ENCODE measurements around the gene JHY.

The JHY gene

DNA sequence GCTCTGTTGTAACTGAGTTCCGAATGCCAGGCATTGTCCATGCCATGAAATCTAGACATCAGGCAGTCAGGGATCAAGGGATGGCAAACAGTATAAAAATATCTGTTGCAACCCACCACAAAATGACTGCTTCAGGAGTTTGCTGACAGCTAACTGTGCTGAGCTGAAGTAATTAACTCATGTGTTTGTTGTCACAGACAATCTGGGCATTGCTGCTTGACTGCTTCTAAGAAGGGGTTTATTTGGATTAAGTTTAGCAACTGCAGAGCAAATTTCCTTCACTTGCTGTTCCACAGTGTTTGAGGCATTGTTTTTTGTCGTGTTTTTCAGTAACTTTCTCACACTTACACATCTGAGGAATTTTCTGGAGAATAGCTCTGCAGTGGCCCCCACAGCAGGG, 68.7 kb downstream of the JHY start:
- DNase-seq (ENCODE audit: low read depth): no peak

DNA sequence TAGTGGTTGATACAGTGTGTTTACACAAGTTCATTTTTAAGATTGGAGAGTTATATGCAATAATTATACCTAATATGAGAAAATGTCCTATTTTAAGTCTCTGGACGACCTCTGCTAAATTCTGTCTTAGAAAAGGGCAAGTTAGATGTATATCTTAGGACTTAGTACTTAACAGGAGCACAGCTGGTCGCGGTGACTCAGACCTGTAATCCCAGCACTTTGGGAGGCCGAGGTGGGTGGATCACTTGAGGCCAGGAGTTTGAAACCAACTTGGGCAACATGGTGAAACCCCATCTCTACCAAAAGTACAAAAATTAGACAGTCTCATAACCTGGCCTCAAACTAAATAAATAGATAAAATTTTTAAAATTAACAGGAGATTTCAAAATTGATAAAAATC, 71.9 kb downstream of the JHY start:
- no peak for DNase-seq (ENCODE audit: low read depth)

DNA sequence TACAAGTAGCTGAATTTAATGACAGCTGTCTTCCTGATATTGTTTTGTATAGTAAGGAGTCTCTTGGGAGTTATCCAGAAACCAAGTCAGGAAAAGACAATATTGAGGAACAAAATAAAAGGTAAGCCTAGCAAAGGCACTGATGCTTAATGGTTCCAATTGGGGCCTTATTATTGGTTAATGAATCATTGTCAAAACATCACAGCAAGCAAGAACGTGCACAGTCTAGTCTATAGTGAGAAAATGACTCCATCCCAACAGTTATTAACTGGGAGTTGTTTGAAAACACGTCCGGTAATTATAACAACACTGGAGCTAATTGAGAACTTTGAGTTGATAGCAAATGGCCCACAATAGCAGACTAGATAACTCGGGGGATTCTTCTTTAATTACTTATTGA, 81.4 kb downstream of the JHY start:
- DNase-seq (ENCODE audit: low read depth): no peak

DNA sequence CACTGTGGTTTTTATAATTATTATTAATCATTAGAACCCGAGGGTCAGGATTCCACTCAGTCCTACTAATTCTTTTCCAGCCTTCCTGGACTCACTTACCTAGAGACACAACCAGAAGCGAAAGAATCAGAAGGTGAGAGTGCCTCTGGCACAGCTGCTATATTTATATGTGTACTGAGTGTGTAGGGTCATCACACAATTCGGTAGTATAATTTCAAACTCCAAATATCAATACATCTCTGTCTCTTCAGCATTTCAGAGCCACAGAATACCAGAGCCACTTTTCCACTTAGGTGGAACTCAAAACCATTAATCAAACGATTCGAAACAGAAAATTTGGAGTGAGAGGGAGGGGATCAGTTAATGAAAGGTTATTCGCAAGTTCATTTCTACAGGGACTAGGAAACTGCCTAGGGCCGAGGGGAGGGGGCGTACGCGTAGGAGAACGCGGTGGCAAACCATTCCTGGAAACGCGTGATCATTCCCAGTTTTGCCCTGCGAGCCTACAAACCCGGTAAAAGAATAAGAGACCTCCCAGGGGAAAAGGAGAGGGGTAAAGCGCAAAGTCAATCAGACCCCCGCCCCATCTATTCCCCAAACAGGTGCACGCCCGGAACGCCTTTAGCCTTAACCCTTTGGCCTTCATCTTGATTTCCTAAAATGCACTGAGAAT, 93.6 kb downstream of the JHY start:
- DNase-seq (ENCODE audit: low read depth): no peak

DNA sequence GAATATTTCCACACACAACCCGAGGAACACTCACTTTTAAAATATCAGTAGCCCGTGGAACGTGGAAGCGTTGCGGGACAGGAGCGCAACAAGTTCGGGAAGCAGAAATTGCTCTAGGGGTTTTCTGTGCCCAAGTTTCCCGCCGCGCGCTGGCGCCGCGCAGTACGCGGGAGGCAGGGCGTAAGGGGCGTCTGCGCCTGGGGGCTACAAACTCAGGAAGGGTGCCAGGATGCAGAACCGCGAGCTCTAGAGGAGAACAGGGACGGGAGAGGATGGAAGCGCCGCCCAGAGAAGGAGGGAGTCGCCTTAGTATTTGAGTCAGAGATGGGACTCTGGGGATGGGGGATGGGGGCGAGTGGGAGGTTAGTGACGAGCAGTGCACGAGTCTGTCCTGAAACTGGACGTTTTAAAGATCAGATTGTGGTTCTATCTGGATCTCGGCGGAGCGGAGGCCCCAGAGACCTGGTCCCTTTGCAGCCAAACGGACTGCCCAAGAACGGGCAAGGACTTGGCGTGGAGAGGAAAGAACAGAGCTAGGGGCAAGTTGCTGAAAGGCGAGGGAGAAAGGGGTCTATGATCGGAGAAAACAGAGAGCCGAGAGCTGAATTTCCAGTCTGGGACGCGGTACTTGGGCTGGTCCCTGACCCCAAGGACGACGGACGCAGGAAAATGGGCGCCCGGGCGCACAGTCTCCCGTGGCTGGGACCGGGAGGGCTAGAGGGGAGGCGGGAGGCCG, 94.3 kb downstream of the JHY start:
- DNase-seq (ENCODE audit: low read depth): no peak

DNA sequence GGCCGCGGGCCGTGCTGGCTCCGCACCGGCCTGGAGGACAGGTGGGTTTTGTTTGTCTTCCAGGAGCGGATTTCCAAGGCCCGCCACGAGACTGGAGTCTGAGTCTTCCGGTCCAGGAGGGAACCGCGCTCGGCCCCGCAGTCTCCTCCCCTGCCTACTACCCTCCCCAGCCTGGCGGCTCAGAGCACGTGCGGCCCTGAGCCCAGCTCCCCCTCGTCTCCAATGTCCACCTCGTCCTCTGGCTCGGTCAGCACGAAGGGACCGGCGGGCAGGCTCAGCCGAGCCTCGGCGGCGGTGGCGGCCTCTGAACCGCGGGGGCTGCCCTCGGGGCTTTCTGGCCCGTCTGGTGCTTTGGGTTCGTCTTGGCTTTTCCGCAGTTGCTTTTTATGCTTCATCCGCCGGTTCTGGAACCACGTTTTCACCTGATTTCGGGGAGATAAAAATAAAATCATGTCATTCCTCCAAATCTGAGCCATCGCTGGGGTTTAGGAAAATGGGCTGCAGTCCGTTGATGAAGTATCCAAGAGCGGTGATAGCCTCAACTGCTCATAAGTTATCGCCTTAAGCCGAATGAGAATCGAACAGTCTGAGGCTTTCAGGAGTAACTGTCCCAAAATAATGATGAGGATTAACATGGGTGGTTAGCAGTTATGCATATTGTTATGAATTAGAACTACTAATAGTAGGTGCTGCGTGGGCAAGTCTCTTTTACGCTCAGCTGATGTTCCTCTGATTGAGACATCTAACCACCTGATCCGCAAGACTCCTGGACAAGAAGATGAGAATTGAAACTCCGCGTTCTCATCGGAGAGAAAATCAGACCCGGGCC, 95.1 kb downstream of the JHY start:
- DNase-seq (ENCODE audit: low read depth): no peak

DNA sequence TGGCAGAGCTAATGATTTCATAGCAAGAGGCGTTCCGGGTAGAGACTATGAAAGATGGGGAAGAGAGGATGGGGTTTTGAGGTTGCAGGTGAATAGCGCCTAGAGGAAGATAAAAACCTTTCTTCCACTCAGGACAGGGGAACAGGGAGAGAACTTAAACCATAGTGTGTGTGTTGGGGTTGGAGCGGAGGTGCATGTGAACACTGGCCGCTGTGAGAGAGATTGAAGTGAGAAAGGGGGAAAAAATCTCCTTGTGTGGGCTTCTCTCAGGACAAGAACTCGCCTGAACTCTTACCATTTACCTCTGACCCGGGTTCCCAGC, 95.7 kb downstream of the JHY start:
- DNase-seq (ENCODE audit: low read depth): no peak

DNA sequence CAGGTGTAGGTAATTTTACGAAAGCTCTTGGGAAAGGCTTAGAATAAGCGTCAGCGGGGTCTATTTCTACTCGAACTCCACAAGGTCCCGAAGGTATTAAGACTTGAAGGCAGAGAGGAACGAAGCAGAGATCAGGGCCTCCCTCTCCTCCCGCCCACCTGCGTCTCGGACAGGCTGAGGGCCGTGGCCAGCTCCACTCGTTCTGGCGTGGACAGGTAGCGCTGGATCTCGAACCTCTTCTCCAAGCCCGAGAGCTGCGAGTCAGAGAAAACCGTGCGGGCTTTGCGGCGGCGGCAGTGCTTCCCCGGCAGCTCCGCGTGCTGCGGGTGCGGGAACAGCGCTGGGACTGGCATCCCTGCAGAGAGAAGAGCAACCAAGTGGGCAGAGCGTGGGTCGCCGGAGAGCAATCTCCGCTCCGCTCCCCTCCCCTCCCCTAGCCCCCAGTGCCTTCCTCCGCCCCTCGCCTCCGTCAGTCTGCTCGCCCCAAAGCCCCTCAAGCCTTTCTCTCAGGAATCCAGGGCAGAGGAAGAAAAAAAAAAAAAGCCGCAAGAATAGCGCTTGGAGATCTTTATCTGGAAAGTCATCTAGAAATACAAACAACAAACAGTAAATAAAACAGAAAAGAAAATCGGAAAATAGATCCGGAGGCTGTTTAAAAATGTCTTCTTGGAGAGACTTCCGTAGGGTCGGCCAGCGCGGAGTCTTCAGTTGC, 96.7 kb downstream of the JHY start:
- no peak for DNase-seq (ENCODE audit: low read depth)

DNA sequence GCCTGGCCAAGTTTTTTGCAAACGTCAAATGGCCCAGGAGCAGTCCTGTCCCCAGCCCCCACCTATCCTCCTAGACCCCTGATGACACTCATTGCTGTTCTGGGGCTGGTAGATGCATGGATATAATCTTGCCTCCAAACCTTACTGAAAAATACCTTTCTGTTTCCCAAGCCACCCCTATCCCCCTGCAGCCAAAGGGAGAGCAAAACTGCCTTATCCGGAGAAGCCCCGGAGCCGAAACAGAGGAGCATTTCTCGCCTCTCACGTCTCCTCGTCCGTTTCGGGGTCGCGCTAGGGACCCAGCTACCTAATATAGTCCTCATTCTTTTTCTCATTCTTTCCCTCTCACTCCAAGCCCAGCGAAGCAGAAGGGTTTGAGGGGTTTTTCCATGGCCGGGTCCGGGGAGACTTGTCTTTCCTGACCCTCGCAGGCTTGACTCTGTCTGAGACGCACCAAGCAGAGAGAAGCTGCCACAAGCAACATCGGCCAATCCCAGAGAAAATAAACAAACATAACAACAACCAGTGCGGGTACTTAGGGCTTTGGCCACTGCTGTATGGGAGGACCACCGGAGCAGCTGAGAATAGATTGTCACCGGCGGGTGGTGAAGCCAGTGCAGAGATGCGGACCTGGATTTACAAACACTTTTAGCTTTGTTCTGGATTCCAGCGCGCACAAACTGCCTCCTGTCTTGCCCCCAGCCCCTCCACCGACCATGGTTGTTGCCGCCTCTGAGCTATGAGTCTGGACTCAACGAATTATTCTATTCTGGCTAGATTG, 97.4 kb downstream of the JHY start:
- no peak for DNase-seq (ENCODE audit: low read depth)

DNA sequence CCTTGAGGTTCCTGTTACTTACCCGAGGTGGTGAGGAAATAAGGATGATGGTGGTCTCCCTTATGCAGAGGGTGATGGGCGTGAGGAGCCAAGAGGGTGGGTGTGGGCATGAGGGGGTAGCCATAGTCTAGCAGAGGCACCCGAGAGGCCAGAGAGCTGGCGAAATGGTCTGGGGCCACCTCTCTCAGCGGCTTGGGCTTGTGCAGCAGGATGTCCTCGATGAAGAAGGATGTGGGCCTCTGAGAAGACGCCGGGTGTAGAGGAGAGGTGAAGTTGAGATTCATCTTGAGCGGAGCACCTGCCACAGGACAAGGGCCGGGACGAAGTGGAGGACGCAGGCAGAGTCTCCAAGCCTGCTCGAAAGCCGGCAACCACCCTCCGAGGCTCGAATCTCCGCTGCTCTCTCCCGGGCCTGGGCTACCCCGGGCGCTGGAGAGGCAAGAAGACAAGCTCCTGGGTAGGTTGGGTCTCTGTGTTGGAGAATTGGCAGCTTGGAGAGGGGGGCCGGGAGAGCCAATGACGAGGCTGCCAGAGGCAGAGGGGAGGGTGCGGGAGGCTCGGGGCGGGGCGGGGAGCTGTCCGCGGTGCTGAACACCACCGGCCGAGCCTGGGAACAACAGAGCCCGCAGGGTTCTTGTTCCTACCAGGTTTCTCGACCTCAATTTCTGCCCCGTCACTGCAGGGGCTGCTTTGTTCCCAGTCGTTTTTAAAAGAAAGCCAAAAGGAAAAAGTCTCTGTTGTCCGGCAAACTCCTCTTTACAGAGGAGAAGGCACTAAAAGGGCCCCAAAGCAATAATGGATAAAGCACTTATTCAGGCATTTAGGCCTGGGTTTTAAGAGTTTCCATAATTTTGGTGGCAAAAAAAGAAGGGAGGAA, 99.1 kb downstream of the JHY start, which contains the start of gene BSX:
TSS of gene BSX (minus strand) at position 447 of the 877 bp plus-strand sequence. CDS start at position 284, 163 bp downstream.
- DNase-seq (ENCODE audit: low read depth): peak; percentile 43

DNA sequence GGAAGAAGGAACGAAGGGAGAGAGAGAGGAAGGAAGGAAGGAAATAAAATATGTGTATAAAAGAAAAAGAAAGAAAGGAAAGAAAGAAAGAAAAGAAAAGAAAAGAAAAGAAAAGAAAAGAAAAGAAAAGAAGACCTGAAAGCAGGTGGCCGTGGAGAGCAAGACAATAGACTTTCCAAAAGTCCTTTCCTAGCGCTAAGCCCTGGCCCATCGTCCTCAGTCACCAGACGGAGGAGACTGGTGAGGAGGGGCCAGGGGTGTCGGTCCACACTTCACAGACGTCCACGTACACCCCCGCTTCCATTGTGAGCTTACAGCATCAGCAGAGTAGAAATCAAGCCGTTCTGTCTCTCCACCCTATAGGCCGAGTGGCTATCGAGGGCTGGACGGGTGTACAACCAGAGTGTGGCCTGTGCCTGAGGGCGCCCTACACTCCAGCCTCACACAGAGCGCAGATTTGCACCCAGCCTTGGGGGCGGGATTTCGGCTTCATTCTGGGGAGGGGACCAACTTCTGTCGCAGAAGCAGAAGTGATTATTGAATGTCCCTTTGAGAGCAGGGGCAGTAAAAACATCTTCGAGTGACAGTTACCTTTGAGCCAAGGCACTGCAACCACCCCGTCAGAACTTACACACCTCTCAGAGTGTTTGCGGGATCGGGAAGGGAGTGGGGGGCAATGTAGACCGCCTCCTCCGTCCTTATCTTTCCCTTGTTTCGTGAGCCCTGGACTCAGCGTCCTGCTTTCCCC, 101.1 kb downstream of the JHY start:
- no peak for DNase-seq (ENCODE audit: low read depth)

DNA sequence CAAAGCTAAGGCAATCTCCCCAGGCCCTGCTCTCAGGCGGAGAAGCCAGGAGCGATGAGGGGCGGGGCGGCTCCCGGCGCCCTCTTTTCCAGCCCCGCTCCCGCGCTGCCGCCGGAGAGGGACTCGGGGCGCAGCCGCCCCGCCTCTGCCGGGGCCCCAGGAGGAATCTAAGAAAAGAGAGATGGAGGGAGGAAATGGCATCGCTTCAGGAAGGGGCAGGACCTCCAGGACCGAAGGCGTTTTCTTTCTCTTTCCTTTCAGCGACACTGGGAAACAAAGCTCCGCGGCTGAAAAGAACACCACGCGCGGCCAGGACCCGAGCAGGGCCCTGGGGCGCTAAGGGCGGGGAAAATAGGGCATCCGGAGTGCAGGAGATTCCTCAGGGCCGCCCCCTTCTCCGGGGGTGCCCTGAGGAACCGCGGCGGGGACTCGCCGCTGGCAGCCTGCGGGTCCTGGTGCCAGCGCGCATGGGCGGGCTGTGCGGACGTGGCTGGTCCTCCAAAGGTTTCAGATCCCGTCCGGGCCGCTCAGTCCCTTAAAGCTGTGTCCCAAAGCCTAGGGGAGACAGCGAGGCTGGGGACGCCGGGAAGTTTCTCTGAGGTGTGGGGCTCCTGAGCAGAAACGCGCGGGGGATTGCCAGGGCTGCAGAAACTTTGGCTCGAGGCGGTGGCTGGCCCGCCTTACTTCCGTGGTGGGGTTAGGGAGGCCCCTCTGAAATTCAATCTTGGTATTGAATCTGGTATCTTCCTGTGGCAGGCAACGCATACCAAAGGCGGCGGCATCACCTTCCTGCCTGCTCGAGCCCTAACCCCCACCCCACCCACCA, 101.8 kb downstream of the JHY start:
- no peak for DNase-seq (ENCODE audit: low read depth)

DNA sequence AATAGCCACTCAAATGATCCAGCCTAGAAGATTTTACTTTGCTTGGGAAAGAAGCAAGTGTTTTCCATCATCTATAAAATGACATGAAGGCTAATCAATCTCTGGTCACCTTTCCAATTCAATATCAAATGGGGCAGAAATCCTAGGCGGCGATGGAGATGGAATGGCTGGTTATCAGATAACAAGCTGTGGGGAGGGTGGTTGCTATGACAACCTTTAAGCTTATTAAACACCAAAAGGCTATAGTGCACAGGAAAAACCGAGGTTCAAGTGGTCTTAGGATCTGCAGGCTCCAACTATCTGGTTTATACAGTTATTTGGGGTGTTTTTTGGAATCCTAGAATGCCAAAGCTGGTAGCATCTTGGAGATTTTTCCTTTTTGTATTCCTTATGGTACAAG, 113.0 kb downstream of the JHY start:
- no peak for DNase-seq (ENCODE audit: low read depth)

DNA sequence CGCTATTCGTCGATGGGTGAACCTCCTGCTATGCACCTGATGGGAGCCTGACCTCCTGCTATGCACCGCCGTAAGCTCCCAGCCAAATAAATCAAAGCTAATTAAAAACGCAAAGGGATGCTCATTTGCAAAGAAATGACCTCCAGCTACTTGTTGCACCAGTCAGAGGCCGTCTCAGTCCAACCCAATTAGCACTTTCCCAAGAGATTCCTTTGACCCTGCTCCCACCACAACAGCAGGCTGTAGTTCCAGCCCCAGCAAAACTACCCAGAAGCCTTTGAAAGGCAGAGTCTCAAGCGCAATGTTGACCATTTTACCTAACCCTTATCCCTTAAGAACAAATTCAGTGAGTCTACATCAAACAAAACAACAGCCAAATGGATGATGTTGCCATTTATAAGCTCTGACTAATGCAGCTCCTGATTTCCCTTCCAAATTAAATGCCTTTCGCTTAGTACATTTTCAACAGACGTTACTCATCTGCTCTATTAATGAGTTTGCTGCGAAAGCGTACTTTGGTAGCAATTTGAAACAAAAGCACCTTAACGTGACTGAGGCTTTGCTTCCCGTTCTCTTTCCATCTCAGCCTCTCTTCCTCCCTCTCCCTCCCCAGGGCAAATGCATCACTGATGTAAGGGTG, 116.3 kb downstream of the JHY start:
- no peak for DNase-seq (ENCODE audit: low read depth)

DNA sequence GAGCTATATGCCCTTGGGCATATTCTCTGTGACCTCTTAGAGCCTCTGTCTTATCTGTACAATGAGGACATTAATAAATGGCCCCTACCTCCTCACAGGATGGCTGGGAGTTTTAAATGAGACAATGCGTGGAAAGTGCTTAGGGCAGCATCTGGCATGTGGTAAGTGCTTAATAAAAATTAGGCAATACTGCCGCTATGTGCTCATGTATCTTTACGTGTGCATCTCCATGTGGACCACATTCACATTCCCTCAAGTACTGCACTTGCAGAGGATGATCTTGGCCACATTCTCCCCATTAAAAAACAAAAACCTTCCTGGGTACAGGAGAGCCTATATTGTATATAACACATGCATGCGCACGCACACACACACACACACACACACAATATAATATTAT, 118.2 kb downstream of the JHY start:
- no peak for DNase-seq (ENCODE audit: low read depth)

DNA sequence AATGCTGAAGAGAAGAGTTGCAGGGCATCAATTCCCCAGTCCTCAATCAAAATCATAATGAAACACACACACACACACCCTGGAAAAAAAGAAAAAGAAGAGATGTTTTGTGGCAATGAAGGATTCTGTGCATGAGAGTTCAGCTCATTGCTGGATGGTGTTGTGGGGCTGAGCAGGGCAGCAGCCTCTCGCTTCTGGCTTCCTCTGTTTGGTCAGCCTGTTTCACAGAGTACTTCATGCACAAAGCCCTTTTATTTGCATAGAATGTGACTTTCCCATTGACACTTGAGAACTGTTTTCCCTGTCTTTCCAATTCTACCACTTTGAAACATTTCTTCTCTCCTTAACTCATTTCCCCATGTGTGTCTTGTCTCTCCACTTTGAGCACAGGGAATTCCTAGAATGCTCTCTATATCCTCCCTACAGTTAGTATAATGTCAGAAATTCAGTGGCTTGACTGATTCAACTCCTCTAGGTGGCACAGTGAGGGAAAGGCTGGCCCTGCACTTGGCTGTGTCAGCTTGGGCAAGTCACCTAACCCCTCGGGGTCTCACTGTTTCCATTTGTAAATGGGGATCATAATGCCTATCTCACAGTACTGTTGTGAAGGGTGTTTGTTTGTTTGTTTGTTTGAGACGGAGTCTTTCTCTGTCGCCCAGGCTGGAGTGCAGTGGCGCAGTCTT, 124.4 kb downstream of the JHY start:
- no peak for DNase-seq (ENCODE audit: low read depth)

Measured in stimulated activated CD8-positive, alpha-beta memory T cell treated with anti-CD3 and anti-CD28 coated beads, Interleukin-15, amount 100 ng/mL, for 24 hours (primary cell).